ENCODE results near the gene RASL11B. TPM values are rescaled to one million over a fixed set of nuclear protein-coding genes. Genes with fewer than 3 reads are reported as not detected.

RASL11B gene
- total RNA-seq, 4 donors from 2014 or later, result 0.55 to 0.64 TPM; not detected in 2

DNA sequence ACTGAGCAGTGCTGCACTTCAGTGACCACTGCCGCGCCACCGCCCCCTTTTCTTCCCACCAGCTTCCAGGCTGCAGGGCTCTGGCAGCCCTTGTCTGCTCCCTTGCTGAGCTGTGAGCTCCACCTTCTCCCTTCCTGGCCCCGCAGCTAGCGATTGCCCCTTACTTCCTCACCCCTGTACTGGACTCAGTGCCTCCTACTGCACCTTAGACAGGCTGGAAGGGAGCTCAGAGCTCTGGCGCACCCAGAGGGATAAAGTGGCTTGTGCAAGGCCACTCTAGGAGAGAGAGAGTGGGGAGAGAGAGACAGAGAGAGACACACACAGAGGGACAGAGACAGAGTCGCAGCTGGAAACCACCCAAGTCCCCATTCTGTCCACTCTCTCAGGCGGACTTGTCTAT is 6.0 kb downstream of the RASL11B start:
- WGBS, 2 donors (ENCODE audit: low coverage in 1 of 2), result 73 to 75% methylated on average over 2 to 8 of the region's 8 CpGs
- Histone ChIP-seq H3K4me1 (peaks cover 0 to 18% (median 11%) of the 10 kb centered on the region in 4 donors), H3K36me3 (no peaks in the 10 kb centered on the region), H3K27ac (peak overlapping the region in 1 of 4 donors; percentile 18), H3K4me3 (no peak overlapping the region), H3K9me3 (no peaks in the 10 kb centered on the region), H3K27me3 (no peaks in the 10 kb centered on the region)
- intact Hi-C loops (cut with DNase I; ENCODE audit: low total_unique reads), result no loop called here
- in situ Hi-C loops (cut with MboI; ENCODE audit: low pct_ligation_motif_present in 1 of 4, low pct_unique_long_range_greater_than_20kb in 1 of 4, low sequenced_read_pairs in 3 of 4), result no loop called here
- no peak for TF ChIP-seq POLR2AphosphoS5 (IDR thresholded peaks at IDR 0.05)
- TF ChIP-seq POLR2A (IDR thresholded peaks at IDR 0.05), result no peak
- no peak for TF ChIP-seq EP300 (IDR thresholded peaks at IDR 0.05; ENCODE audit: low read depth)
- TF ChIP-seq, protein P1, sequence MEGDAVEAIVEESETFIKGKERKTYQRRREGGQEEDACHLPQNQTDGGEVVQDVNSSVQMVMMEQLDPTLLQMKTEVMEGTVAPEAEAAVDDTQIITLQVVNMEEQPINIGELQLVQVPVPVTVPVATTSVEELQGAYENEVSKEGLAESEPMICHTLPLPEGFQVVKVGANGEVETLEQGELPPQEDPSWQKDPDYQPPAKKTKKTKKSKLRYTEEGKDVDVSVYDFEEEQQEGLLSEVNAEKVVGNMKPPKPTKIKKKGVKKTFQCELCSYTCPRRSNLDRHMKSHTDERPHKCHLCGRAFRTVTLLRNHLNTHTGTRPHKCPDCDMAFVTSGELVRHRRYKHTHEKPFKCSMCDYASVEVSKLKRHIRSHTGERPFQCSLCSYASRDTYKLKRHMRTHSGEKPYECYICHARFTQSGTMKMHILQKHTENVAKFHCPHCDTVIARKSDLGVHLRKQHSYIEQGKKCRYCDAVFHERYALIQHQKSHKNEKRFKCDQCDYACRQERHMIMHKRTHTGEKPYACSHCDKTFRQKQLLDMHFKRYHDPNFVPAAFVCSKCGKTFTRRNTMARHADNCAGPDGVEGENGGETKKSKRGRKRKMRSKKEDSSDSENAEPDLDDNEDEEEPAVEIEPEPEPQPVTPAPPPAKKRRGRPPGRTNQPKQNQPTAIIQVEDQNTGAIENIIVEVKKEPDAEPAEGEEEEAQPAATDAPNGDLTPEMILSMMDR (IDR thresholded peaks at IDR 0.05), result no peak
- no peak for DNase-seq

DNA sequence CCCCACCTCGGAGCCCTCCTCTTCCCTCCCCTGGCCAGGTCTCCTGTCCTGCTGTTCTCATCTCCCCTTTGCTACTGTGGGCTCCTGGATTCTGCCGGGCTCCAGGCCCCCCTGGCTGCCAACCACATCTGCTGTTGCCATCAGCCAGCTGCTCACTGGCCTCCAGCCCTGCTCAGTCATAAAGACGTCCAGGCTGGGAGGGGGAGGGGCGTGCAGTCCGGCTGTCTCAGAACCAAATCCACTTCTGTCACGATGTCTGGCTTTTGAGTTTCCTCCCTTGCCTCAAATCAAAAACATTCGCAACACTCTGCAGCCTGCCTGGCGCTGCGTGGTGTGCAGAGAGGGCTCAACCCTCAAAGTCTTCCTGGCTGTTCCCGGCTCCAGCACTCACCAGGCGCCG is 7.1 kb downstream of the RASL11B start:
- TF ChIP-seq POLR2AphosphoS5 (IDR thresholded peaks at IDR 0.05), result no peak
- no peak for TF ChIP-seq EP300 (IDR thresholded peaks at IDR 0.05; ENCODE audit: low read depth)
- no peak for TF ChIP-seq POLR2A (IDR thresholded peaks at IDR 0.05)
- TF ChIP-seq, protein P1 (IDR thresholded peaks at IDR 0.05), result no peak
- DNase-seq, result peak; percentile 31
- in situ Hi-C loops (cut with MboI; ENCODE audit: low pct_ligation_motif_present in 1 of 4, low pct_unique_long_range_greater_than_20kb in 1 of 4, low sequenced_read_pairs in 3 of 4) (no loop called here), intact Hi-C loops (cut with DNase I; ENCODE audit: low total_unique reads) (no loop called here)
- H3K9me3 ChIP-seq, result no peaks in the 10 kb centered on the region
- peaks cover 0 to 24% (median 9%) of the 10 kb centered on the region in 4 donors for H3K4me1 ChIP-seq
- 66 to 80% methylated on average over 1 to 12 of the region's 12 CpGs for WGBS, 2 donors (ENCODE audit: low coverage in 1 of 2)
- peak overlapping the region in 1 of 4 donors; percentile 12 for H3K27ac ChIP-seq
- no peaks in the 10 kb centered on the region for H3K27me3 ChIP-seq
- H3K36me3 ChIP-seq, result no peaks in the 10 kb centered on the region
- no peak overlapping the region for H3K4me3 ChIP-seq

DNA sequence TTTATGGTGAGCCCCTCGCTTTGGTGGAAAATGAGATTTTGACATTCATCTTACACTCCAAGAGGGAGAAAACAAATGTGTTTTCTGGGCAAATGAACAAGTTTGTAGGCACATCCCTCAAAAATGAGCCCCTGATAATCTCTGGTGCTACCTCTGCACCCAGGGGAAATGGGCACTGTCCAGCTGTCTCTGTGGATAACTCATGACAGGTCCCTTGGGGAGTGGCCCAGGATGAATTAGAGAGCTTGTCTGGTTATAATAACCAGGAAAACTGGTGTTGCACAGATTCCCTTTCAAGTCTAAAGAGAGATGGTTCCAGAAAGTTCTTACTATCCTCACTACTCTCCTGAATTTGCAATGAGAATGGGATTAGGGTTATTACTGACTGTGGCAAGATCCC is 7.5 kb downstream of the RASL11B start:
- 81% methylated on average over 1 of the region's 1 CpG; no CpG with 5 or more reads in 1 of the 2 donors for WGBS, 2 donors (ENCODE audit: low coverage in 1 of 2)
- no peak for DNase-seq
- Histone ChIP-seq H3K27me3 (no peaks in the 10 kb centered on the region), H3K4me1 (peaks cover 0 to 24% (median 9%) of the 10 kb centered on the region in 4 donors), H3K4me3 (no peak overlapping the region), H3K27ac (no peak overlapping the region), H3K36me3 (no peaks in the 10 kb centered on the region), H3K9me3 (no peaks in the 10 kb centered on the region)
- in situ Hi-C loops (cut with MboI; ENCODE audit: low pct_ligation_motif_present in 1 of 4, low pct_unique_long_range_greater_than_20kb in 1 of 4, low sequenced_read_pairs in 3 of 4), result no loop called here
- TF ChIP-seq POLR2A (IDR thresholded peaks at IDR 0.05) (no peak), POLR2AphosphoS5 (IDR thresholded peaks at IDR 0.05) (no peak), EP300 (IDR thresholded peaks at IDR 0.05; ENCODE audit: low read depth) (no peak)
- TF ChIP-seq, protein P1 (IDR thresholded peaks at IDR 0.05), result no peak
- intact Hi-C loops (cut with DNase I; ENCODE audit: low total_unique reads), result no loop called here

DNA sequence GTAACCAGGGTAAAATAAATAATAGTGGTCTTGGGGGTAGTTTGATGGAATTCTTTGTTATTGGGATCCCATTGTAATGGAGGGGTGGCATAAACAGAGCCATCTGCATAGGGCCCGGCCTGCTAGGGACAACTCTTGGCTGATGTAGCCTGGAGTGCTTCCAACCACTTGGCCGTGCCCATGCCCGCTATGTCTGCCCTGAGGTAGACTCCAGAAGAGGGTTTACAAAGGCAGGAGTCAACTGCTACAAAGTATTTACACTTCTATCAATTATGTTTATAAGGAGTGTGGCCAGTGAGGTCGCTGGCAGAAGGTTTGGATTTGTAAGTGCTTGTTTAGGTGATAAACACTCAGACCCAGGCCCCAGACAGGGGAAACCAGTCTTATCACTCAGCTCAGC is 8.1 kb downstream of the RASL11B start:
- Histone ChIP-seq H3K36me3 (no peaks in the 10 kb centered on the region), H3K27me3 (no peaks in the 10 kb centered on the region), H3K4me3 (no peak overlapping the region), H3K27ac (no peak overlapping the region), H3K9me3 (no peaks in the 10 kb centered on the region), H3K4me1 (peaks cover 0 to 24% (median 9%) of the 10 kb centered on the region in 4 donors)
- TF ChIP-seq POLR2AphosphoS5 (IDR thresholded peaks at IDR 0.05) (no peak), EP300 (IDR thresholded peaks at IDR 0.05; ENCODE audit: low read depth) (no peak), POLR2A (IDR thresholded peaks at IDR 0.05) (no peak)
- TF ChIP-seq, protein P1 (IDR thresholded peaks at IDR 0.05), result no peak
- in situ Hi-C loops (cut with MboI; ENCODE audit: low pct_ligation_motif_present in 1 of 4, low pct_unique_long_range_greater_than_20kb in 1 of 4, low sequenced_read_pairs in 3 of 4), result no loop called here
- intact Hi-C loops (cut with DNase I; ENCODE audit: low total_unique reads), result no loop called here
- no peak for DNase-seq
- 20 to 70% methylated on average over 1 to 4 of the region's 4 CpGs for WGBS, 2 donors (ENCODE audit: low coverage in 1 of 2)

Measured in transverse colon (tissue), 4 donors.